Activated T-cell treated with anti-CD3 and anti-CD28 coated beads, Interleukin-2, amount 50 U/mL, for 48 hours (primary cell): ENCODE results near the gene PRDM1.

Source experiments
- DNase-seq, 2 experiments: peaks; one replicate each; pipeline ENCODE4 v3.0.0-alpha.2; 2020

The PRDM1 gene

DNA sequence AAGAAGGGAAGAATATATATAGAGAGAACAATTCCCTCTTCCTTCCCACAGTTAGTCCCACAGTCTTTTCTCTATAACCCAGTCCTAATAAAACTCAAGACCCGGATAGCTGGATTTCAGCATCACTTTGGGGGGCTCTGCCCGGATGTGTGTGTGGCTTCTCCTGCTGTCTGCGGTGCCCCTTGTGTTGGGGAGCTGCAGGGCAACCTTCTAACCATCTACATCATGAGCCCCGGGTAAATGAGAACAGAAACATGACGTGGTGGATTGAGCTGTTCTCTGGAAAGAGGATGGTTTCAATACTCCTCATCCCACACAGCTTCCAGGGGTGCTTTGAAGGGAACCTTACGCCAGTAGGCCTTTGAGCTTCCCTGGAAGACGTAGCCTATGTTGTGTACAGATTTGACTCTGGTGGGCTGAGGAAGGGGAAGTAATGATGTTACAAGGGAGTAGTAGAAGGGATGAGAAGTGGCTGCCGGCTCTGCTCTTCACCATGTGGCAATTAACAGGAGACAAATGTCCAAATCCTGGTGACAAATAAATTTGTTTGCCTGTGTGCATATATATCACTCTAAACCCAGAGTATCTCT is 13.5 kb upstream of the PRDM1 start:
- DNase-seq, result no peak

DNA sequence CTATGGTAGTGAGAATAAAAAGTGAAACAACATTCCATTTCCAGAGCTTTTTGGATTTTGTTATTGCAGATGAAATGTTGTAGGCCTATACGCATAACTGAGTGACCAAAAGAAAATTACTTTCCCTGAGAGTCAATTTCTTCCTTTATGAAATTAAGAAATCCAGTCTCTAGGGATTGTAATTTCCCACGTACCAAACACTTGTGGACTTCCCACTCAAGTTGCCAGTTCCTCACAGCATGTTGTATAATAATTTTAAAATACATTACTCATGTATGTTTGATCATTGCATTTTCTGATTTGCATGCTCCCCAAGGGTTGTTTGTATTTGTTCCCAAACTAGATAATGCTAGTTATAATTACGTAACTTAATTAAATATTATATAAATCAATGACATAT is 12.0 kb upstream of the PRDM1 start:
- no peak for DNase-seq

DNA sequence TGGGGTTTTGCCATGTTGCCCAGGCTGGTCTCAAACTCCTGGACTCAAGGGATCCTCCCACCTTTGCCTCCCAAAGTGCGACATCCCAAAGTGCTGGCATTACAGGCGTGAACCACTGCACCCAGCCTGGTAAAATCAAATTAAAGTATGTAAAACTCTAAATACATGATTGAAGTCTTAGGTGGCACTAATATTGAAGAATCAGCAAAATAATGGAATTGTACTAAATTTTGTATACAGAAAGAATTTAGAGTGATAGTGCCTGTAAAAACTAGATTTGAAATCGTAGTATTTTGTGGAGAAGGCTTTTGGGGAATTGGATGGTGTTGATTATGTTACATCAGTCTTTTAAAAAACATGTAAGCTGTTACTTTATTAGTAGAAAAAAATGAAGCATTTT is 10.0 kb upstream of the PRDM1 start:
- no peak for DNase-seq

DNA sequence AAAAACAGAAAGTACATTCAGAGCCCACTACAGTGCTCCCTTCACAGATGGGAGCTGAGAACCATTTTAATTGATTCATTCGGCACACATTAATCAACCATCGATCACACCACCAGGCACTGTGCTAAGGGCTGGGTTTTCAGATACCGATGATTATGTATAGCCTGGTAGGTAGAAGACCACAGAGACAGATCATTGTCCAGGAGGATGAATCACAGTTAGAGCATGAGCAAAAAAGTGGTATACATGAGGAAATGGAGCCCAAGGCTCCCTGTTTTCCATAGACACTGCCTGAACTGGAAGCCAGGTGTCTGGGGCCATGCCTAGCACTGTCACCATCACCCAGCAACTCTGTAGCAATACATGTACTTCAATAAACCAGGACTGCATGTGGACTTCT is 9.0 kb upstream of the PRDM1 start:
- DNase-seq, result no peak

DNA sequence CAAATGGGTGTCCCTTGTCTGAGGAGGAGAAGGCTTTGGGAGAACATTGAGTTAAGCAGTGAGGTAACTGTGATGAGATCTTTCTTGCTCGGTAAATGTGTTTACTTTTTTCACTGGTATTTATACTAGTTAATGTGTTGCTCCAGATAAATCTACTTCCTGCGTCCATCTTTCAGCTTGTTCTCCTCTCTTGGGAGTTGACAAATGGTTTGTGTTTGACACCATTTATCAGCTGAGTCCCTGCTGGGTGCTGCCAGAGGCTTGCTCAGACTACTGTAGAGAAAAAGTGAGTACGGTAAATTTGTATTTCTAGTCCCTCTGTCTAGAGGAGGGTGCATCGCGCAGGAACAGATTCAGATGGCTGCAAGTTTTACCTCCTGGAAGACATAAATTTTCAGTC is 8.3 kb upstream of the PRDM1 start:
- DNase-seq, result no peak

DNA sequence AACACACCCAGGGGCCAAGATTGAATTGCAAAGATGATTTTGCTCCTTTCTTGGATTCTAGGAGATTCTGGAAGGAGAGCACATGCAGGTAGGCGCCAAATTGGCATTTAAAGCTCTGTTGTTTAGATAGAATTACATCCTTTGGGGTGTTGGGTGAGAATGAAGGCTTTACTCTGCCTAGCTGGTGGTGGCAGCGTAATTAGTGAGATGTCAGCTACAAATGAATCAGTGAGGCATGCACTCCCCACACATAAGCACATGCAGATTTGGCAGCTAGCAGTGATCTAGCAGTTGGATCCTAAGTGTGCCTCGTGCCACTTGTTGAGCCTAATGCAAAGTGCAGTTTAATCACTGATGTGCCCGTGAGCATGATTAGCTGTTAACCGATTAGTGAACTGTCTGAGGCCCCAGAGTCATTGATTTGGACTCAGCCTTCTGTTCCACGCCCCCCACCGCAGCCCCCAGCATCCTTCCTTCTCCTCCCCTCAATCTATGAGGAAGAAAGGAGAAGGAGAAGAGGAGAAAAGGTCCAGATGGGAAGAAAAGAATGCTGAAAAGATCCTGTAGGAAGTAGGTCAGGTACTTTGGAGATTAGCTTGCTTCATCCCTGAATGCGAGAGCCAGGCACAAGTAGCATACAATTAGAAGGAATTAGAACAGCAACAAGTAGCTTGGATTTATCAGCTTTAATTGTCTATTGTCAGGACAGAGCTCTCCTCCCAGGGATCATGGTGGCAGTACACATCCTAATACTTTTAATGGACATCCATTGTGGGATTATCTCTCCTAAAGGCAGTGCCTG is 6.0 kb upstream of the PRDM1 start:
- DNase-seq, result no peak

DNA sequence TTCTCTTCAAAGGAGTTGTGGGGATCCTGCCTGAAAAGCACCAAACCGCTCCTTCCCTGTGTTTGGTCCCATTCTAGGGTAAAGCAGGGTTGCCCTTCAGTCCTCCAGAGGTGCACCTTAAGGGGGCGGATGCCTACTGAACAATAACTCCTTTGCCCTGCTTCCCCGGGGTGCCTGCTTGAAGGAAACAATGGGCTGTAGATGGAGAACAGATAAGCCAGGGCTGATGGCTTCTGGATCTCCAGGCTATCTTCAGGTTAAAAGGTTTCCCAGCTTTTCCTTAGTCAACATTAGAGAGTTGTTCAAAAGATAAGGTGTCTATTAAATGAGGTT is 5.4 kb upstream of the PRDM1 start:
- no peak for DNase-seq

DNA sequence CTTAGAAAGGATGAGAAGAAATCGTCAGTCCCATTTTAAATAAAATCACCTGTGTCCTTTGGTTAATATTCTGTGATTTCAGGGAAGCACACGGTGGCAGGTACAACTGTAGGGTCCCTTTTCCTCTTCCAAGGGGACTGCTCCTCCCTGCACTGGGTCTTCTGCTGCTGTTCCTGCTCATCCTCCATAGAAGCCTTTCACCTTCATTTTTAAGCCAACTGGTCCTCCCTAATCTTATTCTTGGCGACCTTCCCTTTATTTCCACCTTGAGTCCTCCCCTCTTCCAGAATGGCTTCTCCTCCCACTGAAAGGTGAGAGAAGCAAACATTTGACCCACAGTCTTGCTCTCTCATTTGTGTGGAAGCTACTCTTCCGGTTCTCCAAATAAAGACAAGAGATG is 4.4 kb upstream of the PRDM1 start:
- DNase-seq, result no peak

DNA sequence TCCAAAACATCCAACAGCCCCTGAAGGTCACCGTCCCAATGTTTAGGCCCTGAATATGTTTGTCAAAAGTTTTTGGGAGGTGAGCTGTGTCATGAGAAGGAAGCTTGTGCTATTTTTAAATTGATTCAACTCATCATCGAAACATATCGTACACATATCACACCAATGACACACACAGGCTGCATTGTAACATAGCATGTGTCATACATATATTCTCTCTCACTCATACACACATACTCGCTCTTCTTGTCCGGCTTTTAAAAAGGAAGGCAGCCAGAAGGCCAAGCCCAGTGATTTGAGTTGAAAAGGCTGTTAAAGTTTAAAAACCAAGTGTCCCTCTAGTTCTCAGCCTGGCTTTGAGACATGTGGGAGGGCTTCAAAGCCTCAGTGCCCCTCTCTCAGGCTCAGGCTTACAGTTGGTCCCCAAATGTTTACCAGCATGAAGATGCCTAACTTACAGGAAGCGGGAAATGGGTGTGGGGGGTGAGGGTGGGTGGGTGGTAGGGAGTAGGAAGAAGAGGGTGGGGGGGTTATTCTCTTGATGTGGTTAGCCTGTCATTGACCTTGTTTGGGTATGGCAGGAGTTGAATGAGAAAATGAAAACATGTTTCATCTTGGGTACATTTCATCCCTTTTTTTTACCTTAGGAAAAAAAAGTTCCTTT is 3.3 kb upstream of the PRDM1 start:
- DNase-seq, result peak; percentile 43 to 46

DNA sequence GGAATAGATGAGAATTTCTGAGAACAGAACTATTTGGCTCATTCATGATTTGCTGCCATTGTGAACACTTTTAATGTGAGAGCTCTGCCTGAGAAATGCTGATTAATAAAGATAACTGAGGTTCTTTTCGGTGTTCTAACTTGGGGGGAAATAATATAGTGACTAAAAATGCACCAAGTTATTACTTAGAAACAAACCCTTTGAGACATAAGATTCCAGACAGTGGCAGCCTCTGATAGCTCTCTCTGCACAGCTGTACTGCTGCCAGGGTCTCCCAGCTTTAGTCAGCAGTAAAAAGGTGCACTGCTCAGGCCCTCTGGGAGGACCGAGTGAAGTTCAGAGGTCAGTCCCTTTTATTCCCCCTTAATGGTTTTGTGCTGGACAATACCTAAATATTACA is 2.5 kb upstream of the PRDM1 start:
- no peak for DNase-seq

DNA sequence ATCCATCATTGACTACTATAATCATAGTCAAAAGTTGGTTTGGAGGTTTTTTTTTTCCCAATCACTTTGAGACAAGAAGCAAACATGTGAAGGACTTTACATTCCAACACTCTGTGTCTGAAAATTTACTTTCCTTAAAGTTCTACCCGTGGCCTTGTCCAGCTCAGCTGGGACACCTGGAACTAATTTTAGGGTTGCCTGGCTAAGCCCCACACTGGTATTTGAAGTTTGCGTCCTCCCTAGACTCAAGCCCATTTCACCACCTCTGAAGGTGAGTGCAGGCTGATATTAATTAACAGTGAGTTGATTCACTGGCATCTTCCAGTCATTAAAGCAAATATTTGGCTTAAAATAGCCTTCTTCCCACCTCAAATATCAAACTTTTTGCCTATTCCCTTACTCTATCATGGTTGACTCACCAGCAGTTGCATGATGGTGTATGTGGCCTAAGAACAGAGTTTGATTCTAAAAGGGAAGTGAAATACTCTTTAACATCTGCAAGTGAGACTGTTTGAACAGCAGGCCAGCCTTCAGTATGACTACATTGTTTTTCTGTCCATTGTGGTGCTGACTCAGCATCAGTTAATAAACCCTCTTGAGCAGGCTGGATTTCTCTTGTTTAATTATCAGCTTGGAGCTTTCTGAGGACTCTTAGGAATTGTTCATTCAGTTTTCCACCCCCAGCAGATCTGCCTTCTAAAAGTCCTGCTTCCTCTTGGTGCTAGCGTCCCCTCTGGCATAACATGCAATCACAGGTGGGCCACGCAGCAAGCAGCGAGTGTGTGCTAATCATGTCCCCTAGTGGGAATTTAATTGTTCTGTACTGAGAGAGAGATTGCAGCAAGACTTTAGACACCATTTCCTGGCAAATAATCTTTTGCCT is 1.8 kb upstream of the PRDM1 start:
- DNase-seq, result no peak

DNA sequence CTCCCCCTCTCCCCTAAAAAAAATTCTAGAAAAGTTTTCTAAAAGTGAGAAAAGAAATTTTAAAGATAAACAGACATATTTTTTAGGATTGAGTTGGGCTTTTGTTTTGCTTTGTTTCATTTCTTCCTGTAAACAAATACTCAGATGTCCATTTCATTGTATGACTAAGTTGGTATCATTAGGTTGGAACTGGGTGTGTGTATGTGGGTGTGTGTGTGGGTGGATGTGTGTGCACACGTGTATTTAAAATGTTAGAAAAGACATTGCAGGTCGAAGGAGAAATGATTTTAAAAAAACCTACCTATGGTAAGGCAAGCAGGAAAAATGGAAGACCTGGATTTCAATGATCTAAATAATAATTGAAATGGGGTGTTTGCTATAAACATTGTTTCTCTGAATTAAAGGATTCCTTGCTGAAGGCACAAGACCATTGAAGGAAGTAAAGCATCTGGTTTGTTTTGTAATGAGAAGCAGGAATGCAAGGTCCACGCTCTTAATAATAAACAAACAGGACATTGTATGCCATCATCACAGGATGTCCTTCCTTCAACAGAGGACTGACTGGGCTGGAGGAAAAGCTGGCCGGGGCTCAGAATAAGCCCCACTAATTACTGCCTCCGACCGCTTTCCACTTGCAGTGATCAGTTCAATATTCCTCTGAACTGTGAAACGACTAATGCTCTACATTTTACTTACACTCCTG is 996 bp upstream of the PRDM1 start:
- no peak for DNase-seq

DNA sequence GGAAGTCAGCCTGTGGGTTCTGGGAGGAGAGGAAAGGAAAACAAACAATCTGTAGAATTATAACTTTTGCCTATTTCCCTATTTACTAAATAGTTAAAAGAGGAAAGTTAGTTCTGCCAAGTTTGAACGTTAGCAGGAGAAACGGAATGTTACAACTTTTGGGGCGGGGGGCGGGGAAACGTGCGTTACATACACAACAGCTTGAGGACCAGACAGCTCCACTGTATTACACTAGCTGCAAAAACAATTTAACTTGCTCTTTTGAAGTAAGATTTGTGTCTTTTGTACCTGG is 498 bp upstream of the PRDM1 start:
- DNase-seq, result no peak

DNA sequence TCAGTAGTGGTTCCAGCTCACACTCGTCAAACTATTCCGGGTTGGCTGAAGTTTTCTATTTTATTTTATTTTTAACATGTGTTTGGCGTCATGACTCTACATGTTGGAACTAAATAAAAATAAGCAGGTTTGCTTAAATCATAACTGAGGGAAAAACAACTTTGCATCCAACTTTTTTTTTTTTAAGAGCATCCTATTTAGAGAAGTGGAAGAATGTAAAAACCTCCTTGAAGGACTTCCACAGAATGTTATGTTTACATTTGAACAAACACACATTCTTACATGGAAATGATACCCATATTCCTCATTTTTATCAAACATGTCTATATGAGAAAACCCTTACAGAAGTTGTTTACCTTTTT is 659 bp downstream of the PRDM1 start:
- no peak for DNase-seq

DNA sequence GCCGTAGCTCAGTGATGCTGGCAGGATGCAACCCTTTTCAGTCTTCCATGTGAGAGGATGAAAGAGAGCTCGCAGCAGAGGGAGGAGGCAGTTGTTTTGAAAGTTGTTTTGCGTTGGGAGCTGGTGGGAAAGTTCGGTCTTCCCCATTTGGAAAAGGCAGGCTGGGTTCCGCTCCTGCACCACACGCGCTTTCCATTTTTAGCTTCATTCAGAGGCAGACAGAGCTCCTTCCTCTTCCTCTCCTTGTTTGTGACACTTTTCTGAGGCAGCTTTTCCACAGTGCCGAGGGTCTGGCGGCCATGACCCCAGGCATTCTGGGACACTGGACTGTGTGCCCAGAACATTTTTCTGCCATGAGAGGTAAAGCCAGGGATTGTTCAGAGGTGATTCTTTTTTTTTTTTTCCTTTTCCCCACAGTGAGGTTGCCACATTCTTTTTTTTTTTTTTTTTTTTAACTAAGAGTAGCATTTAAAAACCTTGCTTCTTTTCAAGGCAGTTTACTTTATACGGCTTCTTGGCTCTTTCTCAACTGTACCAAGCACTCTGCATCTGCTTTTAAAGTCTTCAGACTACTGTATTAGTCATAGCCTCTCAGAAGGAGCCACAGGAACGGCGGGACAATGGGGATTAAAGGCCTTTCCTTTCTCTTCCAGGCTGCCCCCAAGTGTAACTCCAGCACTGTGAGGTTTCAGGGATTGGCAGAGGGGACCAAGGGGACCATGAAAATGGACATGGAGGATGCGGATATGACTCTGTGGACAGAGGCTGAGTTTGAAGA is 1.6 kb downstream of the PRDM1 start:
- no peak for DNase-seq

DNA sequence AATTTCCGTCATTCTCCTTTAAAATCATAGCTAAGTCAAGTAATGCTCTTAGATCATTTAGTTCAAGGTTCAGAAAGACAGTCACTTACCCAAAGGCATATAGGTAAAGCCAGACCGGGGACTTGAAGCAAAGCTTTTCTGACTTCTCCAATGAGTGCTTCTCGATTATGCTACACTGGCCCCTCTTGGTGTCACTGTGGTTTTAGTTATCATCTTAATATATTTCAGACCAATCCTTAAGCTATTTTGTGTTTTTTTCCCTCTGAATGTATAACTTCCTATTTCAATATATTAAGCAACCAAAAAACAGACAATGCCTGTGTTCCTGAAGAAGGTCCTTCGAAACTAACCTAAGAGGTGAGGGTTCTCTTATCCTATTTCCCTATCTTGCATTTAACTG is 3.9 kb downstream of the PRDM1 start:
- DNase-seq, result no peak

DNA sequence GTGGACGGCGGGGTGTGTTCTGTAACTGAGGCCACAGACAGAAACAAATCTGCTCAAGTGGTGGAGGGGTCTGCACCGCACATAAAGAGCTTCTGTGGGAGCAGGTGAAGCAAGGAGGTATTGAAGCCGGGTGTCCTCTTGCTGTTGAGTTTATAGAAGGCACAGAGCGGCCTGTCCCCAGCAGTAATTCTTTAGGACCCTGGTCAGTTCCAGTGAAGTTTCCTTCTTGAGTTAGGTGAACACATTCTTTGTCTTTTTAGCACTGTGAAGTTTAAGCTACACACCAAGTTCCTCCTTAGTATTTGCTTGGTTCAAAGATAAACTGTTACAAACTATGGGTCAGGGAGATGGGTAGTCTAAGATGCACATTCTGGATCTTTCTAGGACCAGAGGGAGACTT is 6.1 kb downstream of the PRDM1 start:
- DNase-seq, result no peak

DNA sequence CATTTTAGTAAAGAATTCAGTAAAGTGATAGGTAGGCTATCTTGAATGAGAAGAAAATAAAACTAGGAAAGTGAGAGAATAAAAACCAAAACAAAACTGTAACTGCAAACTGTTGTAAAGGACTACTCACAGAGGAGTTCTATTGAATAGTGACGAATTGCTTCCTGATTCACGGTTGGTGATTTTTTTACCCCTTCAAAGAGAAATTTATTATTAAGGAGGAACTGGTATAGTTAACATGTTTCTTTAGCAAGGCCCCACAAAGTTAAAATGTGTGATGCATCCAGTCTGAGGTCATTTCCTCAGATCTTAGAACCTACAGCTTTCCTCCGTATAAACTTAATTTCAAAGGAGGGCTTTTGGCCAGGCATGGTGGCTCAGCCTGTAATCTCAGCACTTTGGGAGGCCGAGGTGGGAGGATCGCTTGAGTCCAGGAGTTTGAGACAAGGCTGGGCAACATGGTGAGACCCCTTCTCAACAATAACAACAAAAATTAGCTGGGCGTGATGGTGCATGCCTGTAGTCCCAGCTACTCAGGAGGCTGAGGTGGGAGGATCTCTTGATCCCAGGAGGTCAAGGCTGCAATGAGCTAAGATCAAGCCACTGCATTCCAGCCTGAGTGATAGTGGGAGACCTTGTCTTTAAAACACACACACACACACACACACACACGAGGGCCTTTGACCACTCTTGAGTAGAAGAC is 8.3 kb downstream of the PRDM1 start:
- no peak for DNase-seq

DNA sequence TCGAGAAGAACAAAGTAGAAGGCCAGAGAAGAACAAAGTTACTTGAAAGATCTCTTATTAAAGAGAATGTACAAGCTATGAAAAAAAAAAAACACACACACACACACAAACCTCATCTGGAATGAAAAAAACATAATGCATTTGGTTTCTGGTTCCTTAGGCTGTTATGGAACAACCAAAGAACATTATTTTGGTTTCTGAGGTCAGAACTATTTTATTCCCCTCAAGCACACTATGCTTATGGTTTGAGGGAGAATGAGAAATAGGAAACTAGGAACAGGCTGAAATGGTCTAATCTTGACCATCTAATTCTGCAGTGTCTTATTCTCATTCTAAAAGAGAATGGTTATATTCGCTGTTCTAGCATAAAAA is 8.8 kb downstream of the PRDM1 start:
- DNase-seq, result no peak

DNA sequence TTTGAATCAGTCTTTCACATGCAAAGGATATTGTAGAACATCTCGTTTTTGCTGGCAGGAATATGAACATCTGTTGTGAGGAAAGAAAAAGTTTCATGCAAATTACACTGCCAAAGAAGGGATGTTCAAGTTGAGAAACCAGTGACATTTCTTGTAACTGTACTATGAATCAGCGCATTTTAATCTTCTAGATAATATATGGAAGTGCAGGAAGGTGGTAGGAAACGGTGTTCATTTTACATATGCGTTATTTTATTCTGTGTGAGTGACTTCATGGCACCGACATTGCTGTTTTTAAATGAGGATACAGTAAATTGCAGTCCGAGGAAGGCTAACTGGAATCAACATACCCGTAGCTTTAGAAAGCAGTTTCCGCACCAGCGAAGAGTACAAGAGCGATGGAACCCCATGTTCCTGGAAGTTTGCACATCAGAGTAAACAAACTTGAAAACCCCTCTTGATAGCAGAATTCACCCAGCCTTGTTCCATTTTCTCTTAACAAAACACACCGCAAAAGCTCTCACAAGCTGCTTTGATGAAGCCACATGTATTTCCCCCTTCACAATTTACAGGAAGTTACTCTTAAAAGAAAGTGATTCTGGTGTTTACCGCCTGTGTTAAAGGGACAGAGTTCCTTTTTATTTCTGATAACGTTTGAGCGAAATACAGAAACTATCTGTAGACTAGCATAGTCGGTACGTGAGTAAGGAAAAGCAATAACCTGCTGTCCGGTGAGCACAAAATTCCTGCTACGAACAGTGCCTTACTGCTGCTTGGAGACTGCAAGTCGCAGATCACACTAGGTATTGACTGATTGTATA is 11.5 kb downstream of the PRDM1 start:
- peak; percentile 60 to 68 for DNase-seq
